COR-L47 (cell line): Measurements from ENCODE around the gene ASPG.

ENCODE experiments used
- DNase-seq: peaks from one replicate; lab custom pipeline; 2025; lab: John Stamatoyannopoulos, UW

The ASPG gene

GRCh38 chr14:104105071-104105821 is 19.7 kb downstream of the ASPG start:
- no peak for DNase-seq

GRCh38 chr14:104105822-104106470 is 20.4 kb downstream of the ASPG start:
- no peak for DNase-seq

DNA sequence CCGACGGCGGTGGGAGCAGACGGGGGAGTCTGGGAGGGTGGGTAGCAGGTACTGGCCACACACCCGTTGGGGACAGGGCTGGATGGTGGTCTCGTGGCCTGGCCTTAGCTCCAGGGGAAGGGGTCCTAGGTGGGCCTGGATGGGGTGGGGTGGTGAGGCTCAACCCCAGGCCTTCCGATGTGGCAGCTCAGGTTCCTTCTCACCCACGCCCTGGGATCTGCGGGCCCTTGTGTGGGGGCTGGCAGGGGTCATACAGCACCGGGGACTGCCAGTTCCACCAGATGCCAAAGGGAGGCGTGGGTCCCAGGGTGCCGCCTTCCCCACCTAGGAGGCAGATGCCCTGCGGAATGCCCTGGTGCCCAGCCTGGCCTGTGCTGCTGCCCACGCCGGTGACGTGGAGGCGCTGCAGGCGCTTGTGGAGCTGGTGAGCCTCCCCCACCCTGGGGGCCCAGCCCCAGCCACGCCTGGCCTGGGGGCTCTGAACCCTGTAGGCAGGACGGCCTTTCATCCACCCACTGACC is 21.0 kb downstream of the ASPG start:
- no peak for DNase-seq

- DNase-seq = no peak
These were observed 21.6 kb downstream of the ASPG start for GRCh38 chr14:104107101-104107581.

DNA sequence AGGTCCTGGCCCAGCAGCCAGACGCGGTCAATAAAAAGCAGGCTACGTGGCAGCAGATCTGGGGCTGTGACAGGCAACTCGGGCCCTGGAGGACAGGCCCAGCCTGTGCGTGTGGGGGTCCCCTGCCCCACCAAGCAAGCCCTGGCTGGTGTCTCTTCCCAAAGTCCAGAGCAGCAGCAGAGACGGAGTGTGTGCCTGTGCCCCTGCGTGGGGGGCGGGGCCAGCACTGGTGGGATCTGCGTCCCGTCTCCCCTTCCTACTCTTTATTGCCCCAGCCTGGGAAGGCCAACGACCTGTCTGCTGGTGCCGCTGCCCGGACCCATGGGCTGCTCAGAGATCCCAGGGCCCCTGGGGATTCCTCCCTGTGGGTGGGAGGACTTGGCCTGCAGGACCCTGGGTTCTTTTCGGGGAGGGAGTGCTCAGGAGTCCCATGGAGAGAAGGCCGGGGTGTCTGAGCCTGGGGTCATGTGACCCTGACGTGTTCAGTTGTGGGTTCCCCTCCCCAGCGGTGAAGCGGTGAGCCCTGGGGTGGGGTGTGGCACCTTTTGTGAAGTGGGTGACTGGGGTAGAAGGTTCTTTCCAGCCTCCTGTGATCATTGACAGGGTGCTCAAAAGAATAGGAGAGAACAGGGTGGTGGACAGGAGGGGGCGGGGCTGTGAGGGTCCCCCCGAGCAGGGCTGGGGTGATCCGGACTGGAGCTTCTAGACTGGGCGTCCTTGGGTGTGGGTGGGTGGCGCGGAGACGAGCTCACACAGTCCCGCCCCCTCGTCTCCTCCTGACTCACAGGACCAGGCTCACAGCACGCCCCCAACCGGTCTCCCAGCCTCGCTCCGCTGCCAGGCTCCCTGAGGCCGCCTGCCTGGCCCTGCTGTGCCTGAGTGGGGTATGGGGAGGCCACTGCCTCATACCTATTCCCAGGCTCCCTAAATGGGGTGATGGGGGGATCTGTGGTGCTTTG is 22.4 kb downstream of the ASPG start:
- no peak for DNase-seq

DNA sequence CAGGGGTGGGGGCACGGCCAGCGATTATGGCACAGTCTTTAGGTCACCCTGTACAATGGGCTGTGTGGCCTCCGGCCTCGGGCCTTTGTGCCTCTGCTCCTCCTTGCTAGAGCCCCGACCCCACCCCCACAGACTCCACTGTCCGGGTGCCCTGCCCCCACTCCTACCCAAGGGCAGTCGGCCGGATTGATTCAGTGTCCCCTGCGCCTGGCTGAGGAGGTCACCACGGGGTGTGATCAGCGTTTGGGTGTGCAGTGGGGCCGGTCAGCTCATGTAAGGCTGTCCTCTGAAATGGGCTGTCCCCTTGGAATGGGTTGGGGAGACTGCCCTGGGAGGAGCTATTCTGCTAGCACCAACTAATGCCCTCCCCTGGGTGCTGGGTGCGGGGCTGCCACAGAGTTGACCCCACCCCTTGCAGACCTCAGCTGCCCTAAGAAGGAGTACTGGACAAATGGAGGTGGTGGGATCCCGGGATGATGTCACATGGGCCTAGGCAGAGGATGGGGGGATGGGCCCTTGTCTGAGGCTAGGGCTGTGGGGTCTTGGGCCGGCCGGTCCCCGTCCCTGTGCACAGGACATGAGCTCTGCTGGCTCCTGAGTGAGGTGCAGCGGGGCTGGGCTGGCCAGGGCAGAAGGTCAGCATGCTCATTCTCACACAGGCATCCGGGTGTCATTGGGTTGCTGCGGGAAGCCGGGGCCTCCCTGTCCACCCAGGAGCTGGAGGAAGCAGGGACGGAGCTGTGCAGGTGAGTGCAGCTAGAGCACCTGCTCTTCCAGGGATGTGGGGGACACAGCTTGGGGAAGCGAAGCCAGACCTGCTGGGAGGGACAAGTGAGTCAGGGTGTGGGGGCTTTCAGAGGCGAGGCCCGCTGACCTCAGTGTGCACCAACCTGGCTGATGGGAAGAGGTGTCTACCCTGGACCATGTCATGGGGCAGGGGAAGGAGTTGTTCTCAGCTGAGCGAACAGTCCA is 23.4 kb downstream of the ASPG start:
- DNase-seq = no peak

GRCh38 chr14:104109731-104110361 is 24.3 kb downstream of the ASPG start:
- DNase-seq = no peak

DNA sequence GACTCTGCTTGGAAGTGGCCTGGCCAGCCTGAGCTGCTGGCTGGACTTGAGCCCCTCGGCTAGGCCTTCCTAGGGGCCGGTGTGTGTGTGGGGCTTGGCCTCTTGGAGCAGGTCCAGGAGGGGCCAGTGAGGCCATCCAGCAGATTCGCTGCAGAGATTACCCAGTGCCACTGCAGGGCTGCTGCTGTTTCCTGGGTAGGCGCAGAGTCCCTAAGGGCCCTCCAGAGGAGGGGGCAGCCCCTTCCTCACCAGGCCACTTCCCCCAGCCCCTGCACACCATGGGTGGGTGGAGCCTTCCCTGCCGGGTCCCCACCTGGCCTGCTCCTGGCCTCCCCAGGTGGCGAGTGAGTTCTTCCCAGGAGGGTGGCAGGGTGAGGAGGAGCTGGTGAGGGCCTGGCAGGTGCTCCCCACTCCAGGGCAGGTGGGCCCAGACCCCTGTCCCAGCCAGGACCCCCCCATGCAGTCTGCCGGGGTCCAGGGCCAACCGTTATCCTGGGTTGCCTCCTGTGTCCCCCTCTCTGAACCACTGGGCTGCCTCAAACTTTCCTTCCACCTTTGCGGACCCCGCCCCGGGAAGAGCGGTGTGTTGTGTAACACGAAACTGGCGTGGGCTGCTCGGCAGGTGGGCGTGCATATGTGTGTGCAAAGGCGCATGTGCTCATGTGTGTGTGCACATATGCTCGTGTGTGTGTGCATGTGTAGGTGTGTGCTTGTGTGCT is 25.1 kb downstream of the ASPG start:
- DNase-seq = no peak

GRCh38 chr14:104111301-104112112 is 26.0 kb downstream of the ASPG start:
- no peak for DNase-seq

- DNase-seq = no peak
These were observed 26.6 kb downstream of the ASPG start for GRCh38 chr14:104112113-104112505.

DNA sequence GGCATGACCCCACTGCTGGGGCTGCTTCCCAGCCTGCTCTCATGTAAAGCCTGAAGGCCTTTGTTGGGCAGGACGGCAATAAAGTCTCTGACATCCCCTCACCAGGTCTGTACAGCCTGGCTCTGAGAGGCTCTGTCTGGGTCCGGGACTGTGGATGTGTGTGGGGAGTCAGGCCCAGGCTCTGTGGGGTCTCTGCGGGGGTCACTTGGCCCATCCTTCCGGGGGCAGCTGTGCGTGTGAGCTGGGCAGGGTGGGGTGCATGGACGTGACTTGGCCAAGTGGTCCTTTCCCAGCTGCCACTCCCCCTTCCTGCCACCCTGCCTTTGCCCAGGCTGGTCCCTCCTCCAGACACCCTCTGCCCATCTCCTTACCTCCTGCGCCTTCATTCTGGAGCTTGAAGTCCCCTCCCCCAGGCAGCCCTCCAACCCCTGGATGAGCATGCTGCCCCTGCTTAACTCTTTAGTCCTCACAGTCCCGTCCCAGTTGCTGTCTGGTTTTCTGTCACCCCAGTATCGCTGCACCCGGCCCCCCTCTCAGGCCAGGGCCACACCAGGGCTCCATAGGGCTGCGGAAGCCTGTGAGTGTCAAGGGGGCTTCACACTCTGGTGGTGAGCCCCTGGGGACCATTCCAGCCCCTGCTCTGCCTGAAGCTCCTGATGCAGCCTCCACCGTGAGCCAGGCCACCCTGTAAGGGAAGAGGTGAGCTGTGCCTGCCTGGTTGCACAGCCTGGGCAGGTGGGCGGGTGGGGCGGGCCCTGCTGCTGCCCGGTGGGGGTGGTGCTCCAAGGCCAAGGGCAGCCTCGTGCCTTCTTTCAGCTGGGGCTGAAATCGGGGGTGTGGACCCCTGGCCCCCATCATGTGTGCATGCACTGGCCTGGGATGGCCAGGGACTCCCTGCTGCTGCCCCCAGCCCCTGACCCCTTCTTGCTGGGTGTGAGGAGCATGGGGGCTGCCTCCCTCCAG is 27.4 kb downstream of the ASPG start:
- DNase-seq = no peak

DNA sequence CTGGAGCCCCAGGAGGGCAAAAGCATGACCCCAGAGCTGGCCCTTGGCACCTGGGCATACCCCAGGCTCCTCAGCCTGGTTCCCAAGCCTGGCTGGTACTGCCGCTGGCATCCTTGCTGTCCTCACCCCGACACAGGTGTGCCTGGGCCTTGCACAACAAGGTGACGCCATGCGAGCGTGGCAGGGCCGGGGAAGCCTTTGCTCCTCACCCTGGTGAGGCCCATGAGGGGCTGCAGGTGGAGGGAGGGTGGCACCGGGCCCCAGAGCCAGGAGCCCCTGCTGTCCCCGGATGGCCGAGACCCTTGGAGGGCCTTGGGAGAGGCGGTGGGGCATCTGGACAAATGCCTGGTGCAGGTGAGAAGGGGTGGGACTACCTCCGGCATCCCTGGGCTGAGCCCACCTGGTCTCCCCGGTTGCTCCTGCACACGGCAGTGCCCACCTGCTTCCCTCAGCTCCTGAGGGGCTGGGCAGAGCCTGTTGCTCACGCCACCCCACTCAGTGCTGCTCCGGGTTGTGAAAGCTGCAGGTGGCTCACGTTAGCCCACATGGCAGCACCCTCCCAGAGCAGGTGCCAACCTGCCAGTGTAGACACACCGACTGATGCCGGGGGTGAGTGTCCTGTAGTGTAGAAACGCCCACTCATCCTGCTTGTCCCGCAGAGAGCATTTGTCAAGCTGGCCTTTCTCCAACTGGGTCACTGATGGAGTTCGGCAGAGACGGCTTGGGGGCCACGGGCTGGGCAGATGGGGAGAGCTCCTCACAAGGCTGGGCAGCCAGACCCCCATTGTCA is 28.3 kb downstream of the ASPG start:
- no peak for DNase-seq

DNA sequence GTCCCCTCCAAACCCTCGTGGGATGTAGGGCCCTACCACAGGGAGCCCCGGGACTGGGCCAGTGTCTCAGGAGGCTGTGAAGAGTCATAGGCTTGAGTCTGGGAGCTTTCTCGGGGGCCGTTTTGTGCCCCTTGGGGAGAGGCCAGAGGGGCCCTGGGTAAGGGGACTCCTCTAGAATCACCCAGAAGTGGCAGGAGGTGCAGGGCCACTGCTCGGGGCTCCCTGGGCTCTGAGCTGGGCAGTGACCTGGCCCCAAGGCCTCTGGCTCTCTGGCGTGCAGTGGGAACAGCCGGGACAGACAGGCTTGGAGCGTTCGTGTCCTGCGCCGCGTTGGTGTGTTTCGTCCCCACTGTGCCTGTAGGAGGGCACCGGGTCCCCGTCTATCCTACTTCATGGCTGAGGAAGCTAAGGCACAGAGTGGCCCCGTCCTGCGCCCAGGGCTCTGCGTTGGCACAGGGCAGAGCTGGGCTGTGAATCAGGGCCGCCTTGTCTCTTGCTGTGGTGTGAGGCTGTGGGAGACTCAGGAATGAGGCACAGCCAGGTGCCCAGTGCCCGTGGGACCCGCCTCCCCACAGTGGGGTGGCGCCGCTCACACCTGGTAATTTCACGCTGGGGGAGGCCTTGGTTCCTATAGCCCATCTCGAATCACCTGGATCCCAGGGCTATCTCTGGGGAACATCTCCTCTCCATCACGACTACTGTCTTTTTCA is 29.1 kb downstream of the ASPG start:
- DNase-seq = no peak

GRCh38 chr14:104115131-104115600 is 29.7 kb downstream of the ASPG start:
- DNase-seq = no peak

GRCh38 chr14:104115691-104116287 is 30.3 kb downstream of the ASPG start:
- DNase-seq = no peak

- no peak for DNase-seq
These were observed 30.8 kb downstream of the ASPG start for GRCh38 chr14:104116288-104116755.
